ENCODE results near the gene GOLGA8S. TPM values are rescaled to one million over a fixed set of nuclear protein-coding genes. Genes with fewer than 3 reads are reported as not detected.
"Not testable (repeated sequence)": the region's sequence is repeated elsewhere in the genome, so short reads cannot be mapped to it uniquely, and the experiment has no call there.

The GOLGA8S gene
- total and polyA plus RNA-seq, 2 experiments from 2014 or later: 0.05 TPM; not detected in 1

DNA sequence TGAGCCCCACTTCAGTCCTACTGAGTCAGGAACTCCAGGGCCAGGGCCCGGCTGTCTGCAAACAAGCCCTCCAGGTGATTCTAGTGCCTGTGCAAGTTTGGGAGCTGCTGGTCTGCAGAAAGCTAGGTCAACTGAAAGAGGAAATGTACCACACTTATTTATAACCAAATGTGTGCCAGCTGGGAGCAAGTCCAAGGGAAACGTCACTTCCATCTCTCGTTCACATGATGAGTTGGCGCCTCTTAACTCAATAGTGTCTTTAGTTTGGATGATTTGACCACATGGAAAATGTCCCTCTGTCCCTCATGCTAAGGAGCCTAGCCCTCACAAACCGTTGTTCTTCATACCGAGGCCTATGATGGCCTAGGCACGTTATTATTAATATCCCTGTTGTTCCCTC, 43.2 kb downstream of the GOLGA8S start (continued):
- TF ChIP-seq, protein P1, sequence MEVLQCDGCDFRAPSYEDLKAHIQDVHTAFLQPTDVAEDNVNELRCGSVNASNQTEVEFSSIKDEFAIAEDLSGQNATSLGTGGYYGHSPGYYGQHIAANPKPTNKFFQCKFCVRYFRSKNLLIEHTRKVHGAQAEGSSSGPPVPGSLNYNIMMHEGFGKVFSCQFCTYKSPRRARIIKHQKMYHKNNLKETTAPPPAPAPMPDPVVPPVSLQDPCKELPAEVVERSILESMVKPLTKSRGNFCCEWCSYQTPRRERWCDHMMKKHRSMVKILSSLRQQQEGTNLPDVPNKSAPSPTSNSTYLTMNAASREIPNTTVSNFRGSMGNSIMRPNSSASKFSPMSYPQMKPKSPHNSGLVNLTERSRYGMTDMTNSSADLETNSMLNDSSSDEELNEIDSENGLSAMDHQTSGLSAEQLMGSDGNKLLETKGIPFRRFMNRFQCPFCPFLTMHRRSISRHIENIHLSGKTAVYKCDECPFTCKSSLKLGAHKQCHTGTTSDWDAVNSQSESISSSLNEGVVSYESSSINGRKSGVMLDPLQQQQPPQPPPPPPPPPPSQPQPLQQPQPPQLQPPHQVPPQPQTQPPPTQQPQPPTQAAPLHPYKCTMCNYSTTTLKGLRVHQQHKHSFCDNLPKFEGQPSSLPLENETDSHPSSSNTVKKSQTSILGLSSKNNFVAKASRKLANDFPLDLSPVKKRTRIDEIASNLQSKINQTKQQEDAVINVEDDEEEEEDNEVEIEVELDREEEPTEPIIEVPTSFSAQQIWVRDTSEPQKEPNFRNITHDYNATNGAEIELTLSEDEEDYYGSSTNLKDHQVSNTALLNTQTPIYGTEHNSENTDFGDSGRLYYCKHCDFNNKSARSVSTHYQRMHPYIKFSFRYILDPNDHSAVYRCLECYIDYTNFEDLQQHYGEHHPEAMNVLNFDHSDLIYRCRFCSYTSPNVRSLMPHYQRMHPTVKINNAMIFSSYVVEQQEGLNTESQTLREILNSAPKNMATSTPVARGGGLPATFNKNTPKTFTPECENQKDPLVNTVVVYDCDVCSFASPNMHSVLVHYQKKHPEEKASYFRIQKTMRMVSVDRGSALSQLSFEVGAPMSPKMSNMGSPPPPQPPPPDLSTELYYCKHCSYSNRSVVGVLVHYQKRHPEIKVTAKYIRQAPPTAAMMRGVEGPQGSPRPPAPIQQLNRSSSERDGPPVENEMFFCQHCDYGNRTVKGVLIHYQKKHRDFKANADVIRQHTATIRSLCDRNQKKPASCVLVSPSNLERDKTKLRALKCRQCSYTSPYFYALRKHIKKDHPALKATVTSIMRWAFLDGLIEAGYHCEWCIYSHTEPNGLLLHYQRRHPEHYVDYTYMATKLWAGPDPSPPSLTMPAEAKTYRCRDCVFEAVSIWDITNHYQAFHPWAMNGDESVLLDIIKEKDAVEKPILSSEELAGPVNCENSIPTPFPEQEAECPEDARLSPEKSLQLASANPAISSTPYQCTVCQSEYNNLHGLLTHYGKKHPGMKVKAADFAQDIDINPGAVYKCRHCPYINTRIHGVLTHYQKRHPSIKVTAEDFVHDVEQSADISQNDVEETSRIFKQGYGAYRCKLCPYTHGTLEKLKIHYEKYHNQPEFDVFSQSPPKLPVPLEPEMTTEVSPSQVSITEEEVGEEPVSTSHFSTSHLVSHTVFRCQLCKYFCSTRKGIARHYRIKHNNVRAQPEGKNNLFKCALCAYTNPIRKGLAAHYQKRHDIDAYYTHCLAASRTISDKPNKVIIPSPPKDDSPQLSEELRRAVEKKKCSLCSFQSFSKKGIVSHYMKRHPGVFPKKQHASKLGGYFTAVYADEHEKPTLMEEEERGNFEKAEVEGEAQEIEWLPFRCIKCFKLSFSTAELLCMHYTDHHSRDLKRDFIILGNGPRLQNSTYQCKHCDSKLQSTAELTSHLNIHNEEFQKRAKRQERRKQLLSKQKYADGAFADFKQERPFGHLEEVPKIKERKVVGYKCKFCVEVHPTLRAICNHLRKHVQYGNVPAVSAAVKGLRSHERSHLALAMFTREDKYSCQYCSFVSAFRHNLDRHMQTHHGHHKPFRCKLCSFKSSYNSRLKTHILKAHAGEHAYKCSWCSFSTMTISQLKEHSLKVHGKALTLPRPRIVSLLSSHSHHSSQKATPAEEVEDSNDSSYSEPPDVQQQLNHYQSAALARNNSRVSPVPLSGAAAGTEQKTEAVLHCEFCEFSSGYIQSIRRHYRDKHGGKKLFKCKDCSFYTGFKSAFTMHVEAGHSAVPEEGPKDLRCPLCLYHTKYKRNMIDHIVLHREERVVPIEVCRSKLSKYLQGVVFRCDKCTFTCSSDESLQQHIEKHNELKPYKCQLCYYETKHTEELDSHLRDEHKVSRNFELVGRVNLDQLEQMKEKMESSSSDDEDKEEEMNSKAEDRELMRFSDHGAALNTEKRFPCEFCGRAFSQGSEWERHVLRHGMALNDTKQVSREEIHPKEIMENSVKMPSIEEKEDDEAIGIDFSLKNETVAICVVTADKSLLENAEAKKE (CRISPR knock-in tag; IDR thresholded peaks at IDR 0.05): no peak
- TF ChIP-seq EZH2phosphoT487 (IDR thresholded peaks at IDR 0.05; ENCODE audit: unreplicated experiment) (no peak), EZH2 (IDR thresholded peaks at IDR 0.05; ENCODE audit: low read depth, unreplicated experiment) (no peak), JUNB (IDR thresholded peaks at IDR 0.05; ENCODE audit: unreplicated experiment) (no peak), POLR2AphosphoS5 (IDR thresholded peaks at IDR 0.05; ENCODE audit: low read depth) (no peak), ZNF114 (CRISPR knock-in tag; IDR thresholded peaks at IDR 0.05) (no peak), CREB1 (CRISPR knock-in tag; IDR thresholded peaks at IDR 0.05; ENCODE audit: low read depth) (no peak)

DNA sequence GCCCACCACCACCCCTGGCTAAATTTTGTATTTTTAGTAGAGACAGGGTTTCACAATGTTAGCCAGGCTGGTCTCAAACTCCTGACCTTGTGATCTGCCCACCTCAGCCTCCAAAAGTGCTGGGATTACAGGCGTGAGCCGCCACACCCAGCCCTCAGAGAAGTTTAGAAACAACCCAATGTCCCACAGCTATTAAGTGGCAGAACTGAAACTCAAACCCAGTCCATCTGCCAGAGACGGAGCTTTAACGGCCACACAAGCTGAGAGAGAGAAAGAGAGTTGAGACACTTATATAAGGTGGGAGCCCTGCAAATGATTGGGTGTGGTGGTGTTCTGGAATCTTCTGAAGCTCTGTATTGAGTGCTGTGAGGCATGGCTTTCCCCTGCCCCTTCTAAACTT, 43.8 kb downstream of the GOLGA8S start:
- H3K27ac Mint-ChIP-seq; H3K27me3 Mint-ChIP-seq (ENCODE audit: insufficient read depth, low read depth, poor library complexity); ATAC-seq; H3K4me2 ChIP-seq; H3K79me2 ChIP-seq (replicated peaks; ENCODE audit: insufficient read depth); H3K27ac ChIP-seq (ENCODE audit: low read depth); H3K36me3 Mint-ChIP-seq (ENCODE audit: low read depth); H3K4me3 Mint-ChIP-seq; H3K4me1 Mint-ChIP-seq; H3K9me2 ChIP-seq (ENCODE audit: insufficient read depth); H2AFZ ChIP-seq; H3K4me1 ChIP-seq (ENCODE audit: insufficient read depth); DNase-seq (ENCODE audit: low spot score); H3K36me3 ChIP-seq (ENCODE audit: insufficient read depth); H4K20me1 ChIP-seq (replicated peaks; ENCODE audit: insufficient read depth); H3K4me3 ChIP-seq; H3F3A ChIP-seq (replicated peaks; ENCODE audit: low read depth); H3K27me3 ChIP-seq (ENCODE audit: insufficient read depth): not testable (repeated sequence)
- H3K9me3 Mint-ChIP-seq: peaks cover 69% of the 10 kb centered on the region

DNA sequence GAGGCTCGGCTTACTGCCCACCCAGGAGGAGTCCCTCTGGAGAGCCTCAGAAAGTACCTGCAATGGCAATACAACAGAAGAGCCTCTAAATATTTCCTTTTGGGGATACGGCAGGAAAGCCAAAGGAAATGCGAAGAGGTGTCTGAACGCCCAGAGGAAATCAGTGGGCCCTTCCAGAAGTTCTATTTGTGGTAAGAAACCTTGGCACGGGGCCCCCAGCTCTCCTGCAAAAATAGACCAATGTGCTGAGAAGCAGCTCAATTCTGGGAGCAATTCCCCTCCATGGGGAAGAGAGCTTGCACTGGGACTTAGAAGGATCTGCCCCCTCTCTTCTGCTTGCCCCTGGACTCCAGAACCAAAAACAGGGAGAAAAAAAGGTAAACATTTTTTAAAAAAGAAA, 44.7 kb downstream of the GOLGA8S start:
- DNase-seq (ENCODE audit: low spot score); H3K4me1 Mint-ChIP-seq; H3K4me3 Mint-ChIP-seq; H3K27ac Mint-ChIP-seq; H3K27ac ChIP-seq (ENCODE audit: low read depth); H3K27me3 ChIP-seq (ENCODE audit: insufficient read depth); H3K79me2 ChIP-seq (replicated peaks; ENCODE audit: insufficient read depth); ATAC-seq; H3K9me2 ChIP-seq (ENCODE audit: insufficient read depth); H2AFZ ChIP-seq; H3K4me3 ChIP-seq; H3F3A ChIP-seq (replicated peaks; ENCODE audit: low read depth); H3K4me2 ChIP-seq; H4K20me1 ChIP-seq (replicated peaks; ENCODE audit: insufficient read depth); H3K36me3 Mint-ChIP-seq (ENCODE audit: low read depth); H3K4me1 ChIP-seq (ENCODE audit: insufficient read depth); H3K27me3 Mint-ChIP-seq (ENCODE audit: insufficient read depth, low read depth, poor library complexity); H3K36me3 ChIP-seq (ENCODE audit: insufficient read depth): not testable (repeated sequence)
- H3K9me3 Mint-ChIP-seq: peaks cover 70% of the 10 kb centered on the region
